ENCODE data around the gene HIC2.

- TF ChIP-seq HDGF (IDR thresholded peaks at IDR 0.05; ENCODE audit: borderline replicate concordance) (no peak), ELF4 (IDR thresholded peaks at IDR 0.05) (no peak), L3MBTL2 (conservative IDR thresholded peaks at IDR 0.05) (no peak), FOXK2 (IDR thresholded peaks at IDR 0.05) (no peak), FOXM1 (IDR thresholded peaks at IDR 0.05; ENCODE audit: borderline replicate concordance) (no peak), PKNOX1 (IDR thresholded peaks at IDR 0.05) (no peak), LEF1 (IDR thresholded peaks at IDR 0.05; ENCODE audit: borderline replicate concordance) (no peak), NFRKB (IDR thresholded peaks at IDR 0.05) (no peak), SP1 (IDR thresholded peaks at IDR 0.05) (no peak), BHLHE40 (IDR thresholded peaks at IDR 0.05; ENCODE audit: borderline replicate concordance) (no peak), TARDBP (IDR thresholded peaks at IDR 0.05) (no peak), SUZ12 (IDR thresholded peaks at IDR 0.05) (no peak), FOXA1 (IDR thresholded peaks at IDR 0.05) (no peak)
Measured at GRCh38 chr22:21451545-21452520, 34.7 kb downstream of the HIC2 start.

All from HEK293T (cell line).